GM23248 (cell line): ENCODE results near the gene FRK.

Source experiments
- EZH2 ChIP-seq: fragments of 200-600 bp; sonication (generic); IDR thresholded peaks from 2 replicates; pipeline ENCODE4 v1.6.1; 2018; ENCODE audit warnings: antibody characterized with exemption, mild to moderate bottlenecking; ENCODE audit not compliant: insufficient read depth, poor library complexity, severe bottlenecking
- EZH2phosphoT487 ChIP-seq: fragments of 200-600 bp; sonication (generic); IDR thresholded peaks from 2 replicates; pipeline ENCODE4 v1.6.1; 2018; ENCODE audit warnings: antibody characterized with exemption, moderate library complexity, mild to moderate bottlenecking, low read depth; ENCODE audit not compliant: insufficient read depth

- TF ChIP-seq EZH2 = no peak
- no peak for TF ChIP-seq EZH2phosphoT487
These were observed 125.3 kb downstream of the FRK start for GRCh38 chr6:115935361-115935760.
